Esophagus mucosa (tissue), 1 donor: Measurements from ENCODE around the gene RSPH3. TPM values are rescaled to one million over a fixed set of nuclear protein-coding genes. Genes with fewer than 3 reads are reported as not detected.

Experiments used
- ATAC-seq: fragments of 200-7000 bp; cut with Tn5 transposase; one replicate; pipeline ENCODE4 v1.9.1; 2020
- total RNA-seq: library from RNA; stranded (reverse); gene quantifications from one replicate; pipeline ENCODE4 v1.2.4, GENCODE V29; 2023
- donor health status: DM: yes; HTN: yes; CAD: no.

RSPH3 gene
- total RNA-seq, 1 donor from 2014 or later = 13.4 TPM

- ATAC-seq = no peak
These were observed 66.9 kb downstream of the RSPH3 start for GRCh38 chr6:158933079-158933595.

GRCh38 chr6:158928068-158928467 is 71.9 kb downstream of the RSPH3 start:
- no peak for ATAC-seq

GRCh38 chr6:158926414-158926813 is 73.6 kb downstream of the RSPH3 start:
- peak; percentile 85 for ATAC-seq

- ATAC-seq = no peak
These were observed 75.2 kb downstream of the RSPH3 start for GRCh38 chr6:158924499-158925455.

- ATAC-seq = no peak
These were observed 76.0 kb downstream of the RSPH3 start for GRCh38 chr6:158923805-158924498.

Other genes starting within 250 kb of the RSPH3 start
- gene EZR, start 180.8 kb downstream of the RSPH3 start, total RNA-seq = 368 TPM
- gene TAGAP, start 44.8 kb upstream of the RSPH3 start, total RNA-seq = 0.92 TPM
- 0.12 TPM for gene FNDC1, start 169.2 kb upstream of the RSPH3 start, total RNA-seq